ENCODE results near the gene NR5A1.

The NR5A1 gene

DNA sequence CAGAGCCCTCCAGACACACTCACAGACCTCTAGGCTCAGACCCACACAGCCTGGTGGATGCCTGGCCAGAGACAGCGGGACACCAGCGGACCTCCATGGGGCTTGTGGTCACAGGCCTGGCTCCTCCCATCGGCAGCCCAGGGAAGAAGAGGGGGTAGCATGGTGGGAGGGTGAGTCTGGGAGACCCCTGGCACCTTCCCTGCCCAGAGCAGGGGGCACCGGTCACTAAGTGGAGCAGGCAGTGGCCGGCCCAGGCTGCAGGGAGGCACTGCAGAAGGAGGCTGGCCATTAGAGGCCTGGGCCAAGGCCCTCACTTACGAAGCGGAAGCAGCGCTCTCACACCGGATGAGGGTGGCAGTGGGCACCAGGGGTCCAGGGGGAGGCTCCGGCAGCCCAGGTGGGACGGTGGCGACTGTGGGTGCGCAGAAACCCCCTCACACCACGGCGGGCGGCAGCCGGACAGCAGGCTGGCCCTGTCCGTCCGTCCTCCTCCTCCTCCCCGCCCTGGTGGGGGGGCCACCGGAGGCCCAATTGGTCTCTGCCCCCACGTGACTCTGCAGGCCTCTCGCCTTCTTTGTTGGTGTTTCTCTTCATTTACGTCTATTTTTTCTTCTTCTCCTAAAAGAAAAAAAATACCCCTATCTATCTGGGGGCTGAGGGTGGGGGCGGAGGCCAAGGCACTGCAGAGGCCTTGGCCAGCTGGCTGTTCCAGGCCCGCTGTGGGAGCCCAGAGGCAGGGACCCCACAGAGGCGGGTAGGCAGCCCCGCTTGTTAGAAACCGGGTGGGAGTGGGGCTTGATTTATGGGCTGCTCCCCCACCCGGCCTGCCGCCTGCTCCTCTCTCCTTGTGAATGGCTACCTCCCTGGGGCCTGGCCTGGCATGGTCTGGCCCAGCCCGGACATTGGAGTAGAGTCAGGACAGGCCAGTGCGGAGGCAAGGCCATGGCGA lies at the start of gene NR5A1:
NR5A1 (minus strand) TSS at position 469 of the 949 bp plus-strand sequence. CDS start 4,004 bp downstream, outside the sequence.
- no peak for DNase-seq

DNA sequence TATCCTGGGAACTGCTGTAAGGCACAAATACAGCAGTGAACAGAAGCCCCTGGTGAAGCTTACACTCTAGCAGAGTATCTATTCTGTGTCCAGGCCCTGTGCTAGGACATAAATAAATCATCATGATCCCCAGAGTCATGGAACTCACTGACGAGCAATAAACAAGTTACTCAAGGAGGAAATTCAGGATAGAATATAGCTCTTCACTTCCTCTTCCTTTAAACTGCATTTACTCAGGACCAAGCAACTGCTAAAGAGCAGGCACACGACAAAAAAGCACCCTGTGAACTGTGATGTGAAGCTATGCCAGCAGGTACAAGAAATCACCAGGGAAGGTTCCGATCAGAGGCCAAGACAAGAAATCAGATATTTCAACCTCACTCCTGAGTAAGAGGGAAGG lies 47.8 kb upstream of the NR5A1 start:
- no peak for DNase-seq

DNA sequence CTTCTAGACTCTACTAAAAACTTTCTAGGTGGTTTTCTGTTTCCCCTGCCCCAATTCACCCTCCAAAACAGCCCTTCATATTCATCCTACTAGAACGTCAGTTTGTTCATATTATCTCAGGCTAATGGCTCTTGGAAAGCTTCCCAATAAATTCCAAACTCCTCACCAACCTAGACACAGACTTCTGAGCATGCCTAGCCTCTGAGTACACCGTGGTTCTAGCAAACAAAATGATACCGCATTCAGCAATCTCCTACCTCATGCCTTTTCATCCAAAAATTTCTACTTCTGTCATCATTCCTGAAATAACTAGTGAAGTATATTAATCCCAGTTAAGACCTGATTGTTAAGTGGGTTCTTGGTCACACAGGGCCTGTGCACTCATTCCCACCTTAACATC lies 46.5 kb upstream of the NR5A1 start:
- no peak for DNase-seq

- DNase-seq = no peak
These were observed 45.0 kb upstream of the NR5A1 start for GRCh38 chr9:124552273-124552605.

GRCh38 chr9:124551472-124552272 lies 44.5 kb upstream of the NR5A1 start:
- no peak for DNase-seq

GRCh38 chr9:124550072-124550471 lies 42.9 kb upstream of the NR5A1 start:
- no peak for DNase-seq

DNA sequence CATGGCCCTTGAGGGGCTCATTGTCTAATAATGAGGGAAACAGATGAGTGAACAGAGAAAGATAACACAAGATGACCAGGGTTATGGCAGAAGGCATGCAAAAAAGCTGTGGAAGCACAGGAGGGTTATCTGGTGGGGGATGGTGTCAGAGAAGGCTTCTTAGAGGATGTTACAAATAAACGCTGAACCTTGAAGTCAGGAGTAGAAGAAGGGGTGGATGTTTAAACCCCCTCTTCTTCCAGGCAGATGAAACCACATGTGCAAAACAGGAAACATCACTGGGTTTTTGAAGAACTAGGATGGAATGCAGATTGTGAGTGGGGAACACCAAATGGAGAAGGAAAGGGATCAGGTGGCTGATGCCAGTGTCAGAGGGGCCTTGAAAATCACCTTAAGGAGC lies 41.8 kb upstream of the NR5A1 start:
- no peak for DNase-seq

GRCh38 chr9:124544535-124544934 lies 37.3 kb upstream of the NR5A1 start:
- no peak for DNase-seq

- no peak for DNase-seq
These were observed 34.6 kb upstream of the NR5A1 start for GRCh38 chr9:124541824-124542223.

GRCh38 chr9:124537926-124538325 lies 30.7 kb upstream of the NR5A1 start:
- no peak for DNase-seq

DNA sequence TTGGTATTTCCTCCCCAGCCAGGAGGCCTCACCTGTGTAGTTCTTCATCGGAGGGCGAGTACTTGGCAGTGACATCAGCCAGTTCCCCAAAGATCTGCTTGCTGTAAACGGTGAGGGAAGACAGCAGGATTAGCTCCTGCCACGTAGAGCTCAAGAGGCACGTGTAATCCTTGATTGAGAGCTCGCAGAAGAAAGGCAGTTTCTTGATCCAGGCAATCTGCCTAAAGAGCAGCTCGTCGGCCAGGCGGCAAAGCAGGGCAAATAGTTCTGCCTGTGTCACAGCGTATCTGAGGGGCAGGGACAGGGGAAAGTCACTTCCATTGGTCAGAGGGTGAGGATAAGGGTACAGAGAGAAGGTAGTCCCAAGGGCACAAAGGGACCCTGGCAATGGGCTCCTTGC lies 28.6 kb upstream of the NR5A1 start:
- DNase-seq = no peak

DNA sequence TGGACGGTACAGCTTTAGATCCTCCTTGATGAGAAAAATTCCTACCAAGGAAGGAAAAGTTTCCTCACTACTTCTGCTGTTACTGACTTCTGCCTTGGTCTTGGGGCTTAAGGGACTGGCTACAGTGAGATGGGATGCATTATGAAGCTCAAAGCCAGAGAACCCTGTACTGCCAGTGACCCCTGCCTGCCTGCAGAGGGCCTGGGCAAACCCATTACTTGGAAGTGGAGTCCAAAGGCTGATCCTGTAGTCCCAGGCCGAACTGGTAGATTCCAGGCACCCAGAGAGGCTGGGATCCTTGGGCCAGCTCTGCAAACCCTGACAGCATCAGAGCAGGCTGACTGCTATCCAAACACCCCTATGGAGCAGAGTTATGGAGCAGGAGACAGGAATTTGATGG lies 25.7 kb upstream of the NR5A1 start:
- DNase-seq = no peak

DNA sequence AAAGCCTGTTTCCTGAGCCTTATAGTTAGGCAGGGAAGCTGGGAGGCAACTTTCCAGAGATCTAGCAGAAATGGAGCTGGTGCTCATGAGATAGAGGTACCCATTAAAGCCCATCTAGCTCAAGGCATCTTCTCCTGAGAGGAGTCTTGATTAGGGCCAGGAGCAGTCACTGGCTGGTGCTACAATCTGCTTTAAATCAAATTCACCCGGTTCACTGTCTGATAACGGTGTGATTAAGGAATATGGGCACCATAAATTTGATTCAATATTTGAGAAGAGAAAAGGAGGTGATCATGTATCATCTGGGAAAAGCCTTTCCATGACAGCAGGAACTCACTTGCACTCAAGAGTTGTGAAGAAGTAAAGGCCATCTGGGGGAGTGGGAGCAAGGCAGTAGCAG lies 23.9 kb upstream of the NR5A1 start:
- no peak for DNase-seq

DNA sequence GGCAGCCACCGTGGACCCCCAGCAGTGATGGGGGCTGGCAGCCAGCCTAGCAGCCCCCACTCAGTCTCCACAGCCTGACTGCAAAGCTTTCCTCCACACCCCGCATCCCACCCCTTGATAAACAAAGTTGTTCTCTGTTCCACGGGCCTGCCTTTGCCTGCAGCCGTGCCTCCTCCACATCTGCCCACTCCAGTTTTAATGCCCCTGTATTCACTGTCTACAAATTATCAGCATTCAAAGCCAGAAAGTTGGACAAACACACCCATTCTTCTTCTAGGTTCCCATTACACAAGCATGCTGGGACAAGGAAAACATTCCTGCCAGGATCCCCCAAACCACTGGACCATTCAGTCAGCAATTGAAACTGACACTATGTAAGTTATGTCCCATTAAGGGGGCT lies 23.0 kb upstream of the NR5A1 start:
- no peak for DNase-seq

GRCh38 chr9:124527781-124528180 lies 20.6 kb upstream of the NR5A1 start:
- no peak for DNase-seq

GRCh38 chr9:124526174-124526573 lies 19.0 kb upstream of the NR5A1 start:
- DNase-seq = no peak

GRCh38 chr9:124522121-124523098 lies 15.2 kb upstream of the NR5A1 start:
- DNase-seq = no peak

DNA sequence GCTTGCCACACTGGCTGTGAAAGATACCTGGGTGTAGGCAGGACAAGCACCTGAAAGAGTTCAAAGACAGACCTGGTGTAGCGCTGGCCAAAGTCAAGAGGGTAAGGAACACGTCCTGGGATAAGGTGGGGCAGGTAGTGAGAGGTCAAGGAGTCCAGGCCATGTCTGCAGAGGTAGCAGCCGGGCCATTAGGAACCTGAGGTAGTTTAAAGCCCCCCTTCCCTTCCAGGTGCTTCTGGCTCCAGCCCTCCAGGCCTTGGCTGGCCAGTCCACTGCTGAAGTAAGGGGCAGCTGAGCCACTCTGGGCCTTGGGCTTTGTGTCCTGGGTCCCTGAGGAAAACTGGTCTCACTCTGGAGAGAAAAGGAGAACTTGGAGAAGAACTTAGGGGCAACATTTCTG lies 13.9 kb upstream of the NR5A1 start:
- DNase-seq = no peak

DNA sequence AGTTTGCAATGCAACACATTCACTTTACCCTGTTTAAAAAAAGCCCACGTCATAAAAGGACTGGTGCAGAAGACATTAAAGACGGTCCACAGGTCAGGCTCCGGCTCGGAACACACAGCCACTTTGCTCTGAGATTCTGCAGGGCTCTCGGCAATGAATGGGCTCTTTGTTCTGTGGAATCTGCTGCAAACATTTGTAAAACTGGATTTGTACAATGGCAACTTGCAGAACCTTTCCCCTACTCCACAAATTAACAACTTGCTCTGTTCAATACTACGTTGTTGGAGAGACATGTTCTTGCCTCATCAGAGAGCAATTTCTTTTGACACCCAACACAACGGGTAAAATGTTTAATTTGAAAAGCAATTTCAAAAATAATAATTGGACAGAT lies 13.0 kb upstream of the NR5A1 start:
- DNase-seq = no peak

DNA sequence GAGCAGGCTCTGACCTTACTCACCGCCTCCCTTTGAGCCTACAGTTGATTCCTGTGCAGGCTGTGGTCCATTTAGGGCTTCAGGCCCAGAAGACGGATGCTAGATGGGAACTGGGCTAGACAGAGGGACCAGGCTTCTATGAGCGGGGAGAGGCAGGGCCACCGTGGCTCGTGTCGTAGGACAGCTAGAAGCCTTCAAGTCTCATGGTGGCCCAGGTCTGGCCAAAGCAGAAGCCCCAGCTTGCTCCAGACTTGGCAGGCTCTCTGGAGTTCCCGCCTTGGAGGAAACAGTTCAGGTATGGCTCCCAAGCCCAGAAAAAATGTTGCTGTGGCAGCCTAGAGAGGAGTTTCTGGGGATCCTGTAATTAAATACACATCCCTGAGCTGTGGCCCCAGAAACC lies 10.9 kb upstream of the NR5A1 start:
- no peak for DNase-seq

DNA sequence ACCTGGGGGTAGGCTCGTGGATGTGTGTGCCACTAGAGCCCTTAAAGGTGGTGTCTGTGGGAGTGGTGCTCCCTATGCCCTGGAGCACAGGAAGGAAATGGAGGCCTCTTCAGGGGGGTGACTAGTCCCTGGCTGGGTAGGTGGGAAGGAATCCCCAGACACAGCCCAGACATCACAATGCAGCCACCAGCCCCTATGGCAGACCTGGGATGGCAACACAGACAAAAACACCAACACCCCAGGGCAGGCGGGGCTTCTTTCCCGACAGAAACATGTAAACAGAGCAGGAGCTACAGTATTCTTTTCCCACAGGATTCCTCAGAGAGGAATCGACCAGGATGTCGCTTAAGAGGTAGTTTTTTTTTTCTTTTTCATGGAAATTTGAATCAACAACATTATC lies 10.4 kb upstream of the NR5A1 start:
- DNase-seq = no peak

DNA sequence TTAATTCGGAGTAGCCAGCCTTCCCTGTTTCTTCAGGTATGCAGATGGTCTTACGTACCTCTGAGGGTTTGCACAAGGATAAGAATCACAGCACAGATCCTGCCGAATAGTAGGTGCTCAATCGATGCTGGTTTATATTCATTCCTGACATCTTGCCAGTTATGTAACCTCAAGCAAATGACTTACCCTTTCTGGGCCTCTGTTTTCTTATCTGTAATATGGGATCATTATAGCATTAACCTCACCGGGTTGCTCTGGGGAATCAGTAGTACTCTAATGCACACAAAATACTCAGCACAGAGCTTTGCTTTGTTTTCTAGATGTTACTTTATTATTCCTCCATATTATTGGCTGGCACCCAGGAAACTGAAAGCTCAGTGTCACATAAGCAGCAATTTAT lies 7.7 kb upstream of the NR5A1 start:
- no peak for DNase-seq

- no peak for DNase-seq
These were observed 6.9 kb upstream of the NR5A1 start for GRCh38 chr9:124514125-124514524.
